HG03060 (cell line): ENCODE results near the gene STARD3NL.
"Not testable (repeated sequence)": the region's sequence is repeated elsewhere in the genome, so short reads cannot be mapped to it uniquely, and the experiment has no call there.

Source experiments
- ATAC-seq: cut with Tn5 transposase; IDR thresholded peaks from one replicate; pipeline ENCODE4 v1.9.1; 2021; ENCODE audit warnings: low read depth, moderate number of reproducible peaks; ENCODE audit not compliant: unreplicated experiment

STARD3NL gene

GRCh38 chr7:38262026-38262425 lies 84.0 kb downstream of the STARD3NL start:
- ATAC-seq: not testable (repeated sequence)

- ATAC-seq: no peak
These were observed 84.5 kb downstream of the STARD3NL start for GRCh38 chr7:38262545-38262944.

- not testable (repeated sequence) for ATAC-seq
These were observed 85.2 kb downstream of the STARD3NL start for GRCh38 chr7:38263274-38263673.

GRCh38 chr7:38264602-38265001 lies 86.6 kb downstream of the STARD3NL start:
- not testable (repeated sequence) for ATAC-seq

- not testable (repeated sequence) for ATAC-seq
These were observed 87.9 kb downstream of the STARD3NL start for GRCh38 chr7:38265958-38266357.

- not testable (repeated sequence) for ATAC-seq
These were observed 91.8 kb downstream of the STARD3NL start for GRCh38 chr7:38269704-38270346.

- ATAC-seq: not testable (repeated sequence)
These were observed 92.4 kb downstream of the STARD3NL start for GRCh38 chr7:38270405-38270804.

- ATAC-seq: no peak
These were observed 95.4 kb downstream of the STARD3NL start, which contains the start of gene TARP for GRCh38 chr7:38273286-38273995. TARP (minus strand) TSS chr7:38273636.

- ATAC-seq: no peak
These were observed 96.4 kb downstream of the STARD3NL start for GRCh38 chr7:38274486-38274885.

- ATAC-seq: no peak
These were observed 97.0 kb downstream of the STARD3NL start for GRCh38 chr7:38274927-38275620.

GRCh38 chr7:38276096-38276877 lies 98.2 kb downstream of the STARD3NL start:
- ATAC-seq: no peak

GRCh38 chr7:38280000-38280399 lies 102.0 kb downstream of the STARD3NL start:
- ATAC-seq: no peak
